Myocyte (in vitro differentiated cells): Measurements from ENCODE around the gene TBC1D4. TPM values are rescaled to one million over a fixed set of nuclear protein-coding genes. Genes with fewer than 3 reads are reported as not detected.

ENCODE experiments used
- DNase-seq: peaks from one replicate; pipeline ENCODE4 v3.0.0-alpha.2; 2012; ENCODE audit warnings: low read depth
- polyA plus RNA-seq: library from polyadenylated mRNA; unstranded; fragments of >200 nt; gene quantifications from one replicate; pipeline ENCODE4 v1.2.1, GENCODE V29; 2012; ENCODE audit warnings: missing spikeins
- total RNA-seq: library from RNA; depleted of rRNA; stranded (reverse); fragments of >200 nt; gene quantifications from 2 replicates; pipeline ENCODE4 v1.2.3, GENCODE V29; 2014

TBC1D4 gene
- 6.8 and 23.2 TPM in 2 replicates for total RNA-seq
- polyA plus RNA-seq: 4.3 TPM

- DNase-seq: peak; percentile 95
Measured at GRCh38 chr13:75482070-75482819, at the start of gene TBC1D4. Gene TBC1D4, minus strand, starts transcription at chr13:75482169. Its CDS starts 402 bp downstream, at chr13:75481767.

GRCh38 chr13:75530549-75530961, 48.6 kb upstream of the TBC1D4 start:
- no peak for DNase-seq

GRCh38 chr13:75521956-75522355, 40.0 kb upstream of the TBC1D4 start:
- no peak for DNase-seq

GRCh38 chr13:75518439-75519088, 36.6 kb upstream of the TBC1D4 start:
- no peak for DNase-seq

- no peak for DNase-seq
Measured at GRCh38 chr13:75514080-75514995, 32.4 kb upstream of the TBC1D4 start.

- no peak for DNase-seq
Measured at GRCh38 chr13:75513271-75513670, 31.3 kb upstream of the TBC1D4 start.

GRCh38 chr13:75512253-75512652, 30.3 kb upstream of the TBC1D4 start:
- peak; percentile 47 for DNase-seq

GRCh38 chr13:75511051-75511625, 29.2 kb upstream of the TBC1D4 start:
- no peak for DNase-seq

GRCh38 chr13:75508002-75508548, 26.1 kb upstream of the TBC1D4 start:
- no peak for DNase-seq

- peak; percentile 36 for DNase-seq
Measured at GRCh38 chr13:75507027-75508001, 25.3 kb upstream of the TBC1D4 start.

GRCh38 chr13:75506018-75506417, 24.0 kb upstream of the TBC1D4 start:
- no peak for DNase-seq

GRCh38 chr13:75505327-75505726, 23.4 kb upstream of the TBC1D4 start:
- peak; percentile 52 for DNase-seq

- DNase-seq: peak; percentile 60
Measured at GRCh38 chr13:75495938-75496337, 14.0 kb upstream of the TBC1D4 start.

GRCh38 chr13:75494491-75494890, 12.5 kb upstream of the TBC1D4 start:
- no peak for DNase-seq

GRCh38 chr13:75493156-75493555, 11.2 kb upstream of the TBC1D4 start:
- no peak for DNase-seq

GRCh38 chr13:75492389-75492788, 10.4 kb upstream of the TBC1D4 start:
- DNase-seq: no peak

GRCh38 chr13:75491376-75491775, 9.4 kb upstream of the TBC1D4 start:
- DNase-seq: no peak

- DNase-seq: no peak
Measured at GRCh38 chr13:75489502-75490263, 7.7 kb upstream of the TBC1D4 start.
